NT2/D1 (cell line): Measurements from ENCODE around the gene FTCD.
"Not testable (repeated sequence)": the region's sequence is repeated elsewhere in the genome, so short reads cannot be mapped to it uniquely, and the experiment has no call there.

ENCODE experiments used
- DNase-seq: peaks from one replicate; pipeline ENCODE4 v3.0.0-alpha.2; 2011; ENCODE audit warnings: low read depth, low spot score
- H3K27me3 ChIP-seq: 2 replicates; pipeline ENCODE4 v1.6.0; 2011; ENCODE audit warnings: mild to moderate bottlenecking; ENCODE audit not compliant: insufficient read length, insufficient read depth
- H3K36me3 ChIP-seq: 2 replicates; pipeline ENCODE4 v1.6.1; 2011; ENCODE audit warnings: mild to moderate bottlenecking, low read length, mixed read lengths; ENCODE audit not compliant: insufficient read depth, insufficient read length
- H3K4me1 ChIP-seq: 2 replicates; pipeline ENCODE4 v1.5.1; 2011; ENCODE audit not compliant: insufficient read depth, insufficient read length
- H3K4me3 ChIP-seq: 2 replicates; pipeline ENCODE4 v1.5.1; 2011; ENCODE audit warnings: low read depth; ENCODE audit not compliant: insufficient read length
- H3K9ac ChIP-seq: 2 replicates; pipeline ENCODE4 v1.6.0; 2011; ENCODE audit warnings: low read depth; ENCODE audit not compliant: insufficient read length
- H3K9me3 ChIP-seq: 2 replicates; pipeline ENCODE4 v1.5.1; 2011; ENCODE audit warnings: mild to moderate bottlenecking, low read length; ENCODE audit not compliant: insufficient read depth
- SUZ12 ChIP-seq: IDR thresholded peaks from 2 replicates; pipeline ENCODE4 v1.6.1; 2011; ENCODE audit not compliant: insufficient read length, insufficient read depth; ENCODE audit errors: extremely low read depth
- YY1 ChIP-seq: IDR thresholded peaks from 2 replicates; pipeline ENCODE4 v1.6.1; 2011; ENCODE audit not compliant: insufficient read length, insufficient read depth
- ZNF274 ChIP-seq: IDR thresholded peaks from 2 replicates; pipeline ENCODE4 v1.6.1; 2011; ENCODE audit warnings: mild to moderate bottlenecking, low read depth, low read length

The FTCD gene

DNA sequence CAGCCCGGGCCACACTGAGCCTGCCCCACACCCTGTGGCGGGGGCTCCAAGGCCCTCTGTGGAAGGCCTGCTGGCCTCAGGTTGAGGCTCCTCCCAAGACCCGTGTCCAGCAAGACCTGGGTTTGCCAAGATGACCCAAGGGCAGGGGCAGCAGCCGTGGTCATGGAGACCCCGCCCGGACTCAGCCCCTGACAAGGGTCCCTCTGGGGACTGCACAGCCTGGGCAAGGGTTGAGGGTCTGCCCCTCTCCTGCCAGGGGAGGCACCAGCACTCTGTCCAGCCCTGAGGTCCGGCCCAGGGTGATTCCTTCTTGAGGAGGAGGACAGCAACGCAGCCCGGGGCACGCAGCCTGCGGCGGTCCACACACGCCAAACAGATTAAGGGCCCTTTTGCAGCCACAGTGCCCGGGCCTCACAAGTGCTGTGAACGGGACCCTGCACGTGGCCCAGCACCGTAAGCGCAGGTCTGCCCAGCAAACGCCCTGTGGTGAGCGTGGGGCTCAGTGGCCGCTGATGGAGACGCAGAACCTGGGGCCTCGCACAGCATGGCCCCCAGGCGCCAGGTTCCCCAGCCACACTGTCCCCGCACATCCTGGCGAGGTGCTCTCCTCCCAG lies 25.5 kb upstream of the FTCD start:
- no peak overlapping the region for H3K4me3 ChIP-seq
- peak overlapping the region; percentile 11 for H3K9ac ChIP-seq
- peaks cover 29% of the 10 kb centered on the region for H3K4me1 ChIP-seq
- DNase-seq = no peak
- no peaks in the 10 kb centered on the region for H3K9me3 ChIP-seq
- TF ChIP-seq ZNF274 (no peak), YY1 (no peak), SUZ12 (no peak)
- peaks cover 19% of the 10 kb centered on the region for H3K36me3 ChIP-seq
- H3K27me3 ChIP-seq = no peaks in the 10 kb centered on the region

DNA sequence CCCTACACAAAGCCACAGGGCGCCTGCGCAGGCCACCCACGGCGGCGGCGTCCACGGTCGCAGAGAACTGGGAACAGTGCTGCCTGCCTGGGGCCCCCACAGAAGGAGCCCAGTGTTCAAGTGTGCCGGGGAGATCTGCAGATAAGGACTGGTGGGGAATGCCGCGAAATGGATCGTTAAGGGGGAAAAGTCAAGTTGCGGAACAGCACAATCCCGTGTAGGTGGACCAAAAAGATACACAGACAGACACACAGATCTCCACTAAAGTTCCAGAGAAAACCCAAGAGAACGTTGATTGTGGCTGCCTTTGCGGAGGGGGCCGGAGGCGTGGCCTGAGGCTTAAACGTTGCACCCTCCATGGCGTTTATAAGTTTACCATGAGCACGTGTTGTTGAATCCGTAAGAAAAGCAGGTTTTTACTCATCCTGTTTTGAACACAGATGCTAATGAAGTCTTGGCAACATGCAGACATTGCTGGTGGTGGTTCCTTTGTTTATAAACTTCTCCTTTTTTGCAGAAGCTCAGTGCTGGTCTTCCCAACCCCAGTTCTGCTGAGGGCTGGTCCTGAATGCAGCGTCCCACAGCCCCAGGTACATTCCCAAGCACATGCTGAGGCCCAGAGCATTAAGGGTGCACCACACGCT lies 24.8 kb upstream of the FTCD start:
- peak overlapping the region; percentile 11 for H3K9ac ChIP-seq
- H3K4me1 ChIP-seq = peaks cover 29% of the 10 kb centered on the region
- TF ChIP-seq SUZ12 (no peak), YY1 (no peak), ZNF274 (no peak)
- H3K27me3 ChIP-seq = no peaks in the 10 kb centered on the region
- no peak for DNase-seq
- H3K4me3 ChIP-seq = no peak overlapping the region
- H3K9me3 ChIP-seq = no peaks in the 10 kb centered on the region
- peaks cover 19% of the 10 kb centered on the region for H3K36me3 ChIP-seq

DNA sequence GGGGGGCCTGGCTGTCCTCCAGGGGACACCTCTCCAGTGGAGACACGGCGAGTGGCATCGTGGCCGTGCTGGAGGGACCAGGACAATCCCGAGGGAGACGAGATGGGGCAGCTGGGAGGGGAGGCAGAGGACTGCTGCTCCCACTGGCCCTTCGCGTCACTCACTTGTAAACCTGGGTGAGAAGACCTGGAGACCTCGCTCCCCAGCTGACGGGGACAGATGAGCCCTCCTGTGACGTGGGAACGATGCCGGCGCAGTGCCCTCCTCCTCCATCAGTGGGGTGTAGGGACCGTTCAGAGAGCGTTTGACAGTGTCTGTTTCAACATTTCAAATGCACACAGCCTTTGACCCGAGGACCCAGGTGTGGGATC lies 24.3 kb upstream of the FTCD start:
- DNase-seq = no peak
- Histone ChIP-seq H3K4me1 (peaks cover 29% of the 10 kb centered on the region), H3K27me3 (no peaks in the 10 kb centered on the region), H3K36me3 (peaks cover 19% of the 10 kb centered on the region), H3K9ac (no peak overlapping the region), H3K4me3 (no peak overlapping the region), H3K9me3 (peaks cover 3% of the 10 kb centered on the region; the same call in 1 of the 2 replicates)
- TF ChIP-seq ZNF274 (no peak), YY1 (no peak)

- H3K9ac ChIP-seq = no peak overlapping the region
- H3K36me3 ChIP-seq = peaks cover 19% of the 10 kb centered on the region
- TF ChIP-seq SUZ12 (no peak), ZNF274 (no peak), YY1 (no peak)
- peaks cover 29% of the 10 kb centered on the region for H3K4me1 ChIP-seq
- peaks cover 7% of the 10 kb centered on the region; the same call in 1 of the 2 replicates for H3K9me3 ChIP-seq
- DNase-seq = no peak
- H3K27me3 ChIP-seq = no peaks in the 10 kb centered on the region
- H3K4me3 ChIP-seq = no peak overlapping the region
These were observed 23.6 kb upstream of the FTCD start for GRCh38 chr21:46178961-46179360.

GRCh38 chr21:46176443-46177129 lies 21.2 kb upstream of the FTCD start:
- H3K27me3 ChIP-seq, H3K36me3 ChIP-seq, H3K9me3 ChIP-seq, H3K4me3 ChIP-seq, DNase-seq, H3K9ac ChIP-seq: not testable (repeated sequence)
- peaks cover 17% of the 10 kb centered on the region for H3K4me1 ChIP-seq

- peaks cover 7% of the 10 kb centered on the region; the same call in 1 of the 2 replicates for H3K9me3 ChIP-seq
These were observed 18.2 kb upstream of the FTCD start for GRCh38 chr21:46173573-46173972.

DNA sequence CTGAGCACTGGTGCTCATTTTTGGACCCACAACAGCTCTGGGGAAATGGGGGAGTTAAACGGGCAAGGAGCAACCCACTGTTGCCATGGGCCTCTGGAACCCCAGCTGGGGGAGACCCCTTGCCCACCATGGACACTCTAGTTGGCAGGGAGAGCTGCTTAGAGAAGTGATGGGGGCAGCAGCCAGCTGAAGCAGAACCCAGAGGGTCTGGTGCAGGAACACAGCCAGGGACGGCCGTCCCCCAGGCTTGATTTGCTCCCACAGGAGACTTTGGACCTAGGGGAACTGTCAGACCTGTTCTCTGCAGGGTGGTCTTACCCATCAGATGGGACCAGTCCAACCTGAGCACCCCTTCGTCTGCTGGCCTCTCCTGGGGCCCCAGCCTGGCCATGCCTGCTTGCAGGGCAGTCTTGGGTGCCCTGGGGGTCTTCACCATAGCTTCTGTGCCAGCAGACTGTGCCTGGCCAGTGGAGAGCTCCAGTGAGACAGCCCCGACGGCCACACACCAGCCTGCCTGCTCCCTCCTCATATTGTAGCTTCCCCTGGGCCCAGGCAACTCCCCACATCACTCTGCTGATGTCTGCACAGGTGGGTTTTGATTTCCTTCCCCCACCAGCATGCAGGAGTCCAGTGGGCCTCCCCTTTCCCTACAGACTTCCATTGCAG lies 17.6 kb upstream of the FTCD start:
- H3K4me3 ChIP-seq = no peak overlapping the region
- TF ChIP-seq SUZ12 (no peak), YY1 (no peak), ZNF274 (no peak)
- no peaks in the 10 kb centered on the region for H3K27me3 ChIP-seq
- H3K9ac ChIP-seq = no peak overlapping the region
- DNase-seq = no peak
- H3K36me3 ChIP-seq = peaks cover 9% of the 10 kb centered on the region
- H3K9me3 ChIP-seq = peaks cover 7% of the 10 kb centered on the region; the same call in 1 of the 2 replicates
- peaks cover 2% of the 10 kb centered on the region for H3K4me1 ChIP-seq

More at GRCh38 chr21:46173573-46173972, 18.2 kb upstream of the FTCD start:
- TF ChIP-seq ZNF274 = no peak
- no peak for TF ChIP-seq YY1
- TF ChIP-seq SUZ12 = no peak
- DNase-seq = no peak
- peaks cover 3% of the 10 kb centered on the region for H3K36me3 ChIP-seq
- H3K9ac ChIP-seq = no peak overlapping the region
- no peaks in the 10 kb centered on the region for H3K27me3 ChIP-seq
- peaks cover 2% of the 10 kb centered on the region for H3K4me1 ChIP-seq
- H3K4me3 ChIP-seq = no peak overlapping the region
